Measurements from ENCODE around the gene ARHGAP1. TPM values are rescaled to one million over a fixed set of nuclear protein-coding genes. Genes with fewer than 3 reads are reported as not detected.

Gene ARHGAP1
- total RNA-seq, 1 experiment from 2014 or later: 53.0 TPM

GRCh38 chr11:46712874-46713576 lies 12.6 kb upstream of the ARHGAP1 start (continued):
- TF ChIP-seq CDX4 (CRISPR knock-in tag; IDR thresholded peaks at IDR 0.05; ENCODE audit: borderline replicate concordance): no peak
- TF ChIP-seq TP53 (CRISPR knock-in tag; IDR thresholded peaks at IDR 0.05): no peak
- no peak for TF ChIP-seq TEAD1 (CRISPR knock-in tag; IDR thresholded peaks at IDR 0.05)
- TF ChIP-seq TEAD4 (CRISPR knock-in tag; IDR thresholded peaks at IDR 0.05): no peak

- H3K4me3 Mint-ChIP-seq: no peak overlapping the region
- no peak overlapping the region for H3K27ac Mint-ChIP-seq
- H3K9me3 Mint-ChIP-seq: no peaks in the 10 kb centered on the region
- no peak for TF ChIP-seq ATF1 (CRISPR knock-in tag; IDR thresholded peaks at IDR 0.05)
- TF ChIP-seq E2F1 (CRISPR knock-in tag; IDR thresholded peaks at IDR 0.05): no peak
- no peak for TF ChIP-seq NFE2L1 (CRISPR knock-in tag; IDR thresholded peaks at IDR 0.05)
- no peak for TF ChIP-seq ZNF671 (CRISPR knock-in tag; IDR thresholded peaks at IDR 0.05)
- no peak for TF ChIP-seq NFYB (CRISPR knock-in tag; conservative IDR thresholded peaks at IDR 0.05; ENCODE audit: low read depth)
- TF ChIP-seq ATF6 (CRISPR knock-in tag; IDR thresholded peaks at IDR 0.05): no peak
- peaks cover 2% of the 10 kb centered on the region; the same call in 1 of the 2 replicates for H3K36me3 Mint-ChIP-seq
- CTCF ChIA-PET: interaction anchor here (0.8 to 1.6 kb wide), 2 partner anchors 221 to 644 kb away, joined by 4 read pairs; no protein-coding TSS in a partner anchor
- DNase-seq (ENCODE audit: low spot score) (no peak), ATAC-seq (no peak)
- POLR2A ChIA-PET: no interaction called here
- H3K4me1 Mint-ChIP-seq: no peaks in the 10 kb centered on the region
- no peaks in the 10 kb centered on the region for H3K27me3 Mint-ChIP-seq (ENCODE audit: low read depth)
These were observed 10.9 kb upstream of the ARHGAP1 start for GRCh38 chr11:46711303-46711702.

GRCh38 chr11:46710821-46711269 lies 10.4 kb upstream of the ARHGAP1 start:
- no peak for ATAC-seq
- Mint-ChIP-seq H3K4me1 (no peaks in the 10 kb centered on the region), H3K27ac (no peak overlapping the region), H3K4me3 (no peak overlapping the region), H3K36me3 (peaks cover 2% of the 10 kb centered on the region; the same call in 1 of the 2 replicates), H3K9me3 (no peaks in the 10 kb centered on the region), H3K27me3 (ENCODE audit: low read depth) (no peaks in the 10 kb centered on the region)
- DNase-seq (ENCODE audit: low spot score): no peak
- CTCF ChIA-PET: interaction anchor here (0.8 to 1.6 kb wide), 2 partner anchors 221 to 644 kb away, joined by 4 read pairs; no protein-coding TSS in a partner anchor
- POLR2A ChIA-PET: no interaction called here
- TF ChIP-seq ZMAT4 (CRISPR knock-in tag; IDR thresholded peaks at IDR 0.05) (no peak), ZNF532 (CRISPR knock-in tag; IDR thresholded peaks at IDR 0.05; ENCODE audit: borderline replicate concordance) (no peak), PRDM15 (CRISPR knock-in tag; IDR thresholded peaks at IDR 0.05) (no peak), TEAD1 (CRISPR knock-in tag; IDR thresholded peaks at IDR 0.05) (no peak), CDX4 (CRISPR knock-in tag; IDR thresholded peaks at IDR 0.05; ENCODE audit: borderline replicate concordance) (no peak), FOXP4 (CRISPR knock-in tag; IDR thresholded peaks at IDR 0.05) (no peak), RORB (CRISPR knock-in tag; IDR thresholded peaks at IDR 0.05) (no peak), MAX (CRISPR knock-in tag; IDR thresholded peaks at IDR 0.05) (no peak)
